WTC11 (cell line): ENCODE measurements around the gene SLC10A6.

Source experiments
- ATF1 ChIP-seq: sonication (generic); formaldehyde crosslinking; IDR thresholded peaks from 2 replicates; pipeline ENCODE4 v1.8.1; 2023; ENCODE audit warnings: mild to moderate bottlenecking, moderate library complexity, missing genetic modification reagents
- ATF3 ChIP-seq: sonication (generic); formaldehyde crosslinking; conservative IDR thresholded peaks from 2 replicates; pipeline ENCODE4 v1.8.1; 2022; ENCODE audit warnings: mild to moderate bottlenecking, missing genetic modification reagents
- CREB1 ChIP-seq: sonication (generic); formaldehyde crosslinking; IDR thresholded peaks from 2 replicates; pipeline ENCODE4 v1.8.0; 2023; ENCODE audit warnings: mild to moderate bottlenecking, missing genetic modification reagents
- CTCF ChIP-seq: fragments of 200-600 bp; IDR thresholded peaks from 2 replicates; pipeline ENCODE4 v1.8.0; 2022; ENCODE audit warnings: antibody characterized with exemption
- ESRRA ChIP-seq: sonication (generic); formaldehyde crosslinking; IDR thresholded peaks from 2 replicates; pipeline ENCODE4 v1.8.1; 2022; ENCODE audit warnings: mild to moderate bottlenecking, missing genetic modification reagents, borderline replicate concordance
- FOXJ3 ChIP-seq: sonication (generic); formaldehyde crosslinking; IDR thresholded peaks from 2 replicates; pipeline ENCODE4 v1.9.0; 2021; ENCODE audit warnings: missing genetic modification reagents, mild to moderate bottlenecking, borderline replicate concordance
- FOXK1 ChIP-seq: sonication (generic); formaldehyde crosslinking; IDR thresholded peaks from 2 replicates; pipeline ENCODE4 v1.8.0; 2022; ENCODE audit warnings: mild to moderate bottlenecking, moderate library complexity, missing genetic modification reagents
- HMGA2 ChIP-seq: fragments of 250-450 bp; sonication (Bioruptor Pico); IDR thresholded peaks from 2 replicates; pipeline ENCODE4 v1.4.0; 2021; ENCODE audit warnings: mild to moderate bottlenecking, moderate library complexity
- NFE2L1 ChIP-seq: sonication (generic); formaldehyde crosslinking; IDR thresholded peaks from 2 replicates; pipeline ENCODE4 v1.8.1; 2023; ENCODE audit warnings: missing genetic modification reagents
- STAT6 ChIP-seq: sonication (generic); formaldehyde crosslinking; conservative IDR thresholded peaks from 2 replicates; pipeline ENCODE4 v1.8.1; 2023; ENCODE audit warnings: mild to moderate bottlenecking, low read depth, missing genetic modification reagents, moderate library complexity
- TEAD1 ChIP-seq: sonication (generic); formaldehyde crosslinking; IDR thresholded peaks from 2 replicates; pipeline ENCODE4 v1.8.0; 2022; ENCODE audit warnings: mild to moderate bottlenecking, missing genetic modification reagents
- ZNF232 ChIP-seq: sonication (generic); formaldehyde crosslinking; IDR thresholded peaks from 2 replicates; pipeline ENCODE4 v1.8.0; 2022; ENCODE audit warnings: mild to moderate bottlenecking, missing genetic modification reagents

GRCh38 chr4:86791126-86791525, 58.1 kb downstream of the SLC10A6 start:
- TF ChIP-seq CREB1 (CRISPR knock-in tag) (0 out of 2 replicates have a peak, but pooled peaks have one; percentile 24), ESRRA (no peak), CTCF (no peak), ATF1 (CRISPR knock-in tag) (no peak), HMGA2 (CRISPR knock-in tag) (no peak), ZNF232 (CRISPR knock-in tag) (no peak), FOXJ3 (CRISPR knock-in tag) (no peak), STAT6 (no peak), NFE2L1 (no peak), FOXK1 (no peak), TEAD1 (CRISPR knock-in tag) (no peak), ATF3 (CRISPR knock-in tag) (no peak)
